ENCODE results near the gene PHF12.

The PHF12 gene

DNA sequence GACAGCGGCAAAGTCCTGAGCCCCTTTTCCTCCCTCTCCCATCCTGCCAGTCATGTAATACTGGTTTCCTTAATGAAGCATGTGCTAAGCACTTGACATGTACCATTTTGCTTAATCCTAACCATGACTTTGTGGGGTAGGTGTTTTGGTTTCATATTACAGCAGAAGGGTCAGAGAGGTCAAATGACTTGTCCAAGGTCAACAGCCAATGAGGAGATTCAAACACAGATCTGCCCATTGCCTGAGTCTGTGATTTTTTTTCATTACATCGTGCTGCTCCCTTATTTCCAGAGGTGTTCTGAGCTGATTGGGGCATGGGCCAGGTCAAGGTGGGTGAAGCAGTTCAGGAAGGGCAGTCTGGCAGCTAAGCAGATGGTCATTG lies 17.6 kb upstream of the PHF12 start:
- H3K9me3 ChIP-seq (ENCODE audit: low read length) = no peaks in the 10 kb centered on the region
- H4K20me1 ChIP-seq (ENCODE audit: insufficient read depth, low read length) = no peaks in the 10 kb centered on the region
- TF ChIP-seq, protein P1, sequence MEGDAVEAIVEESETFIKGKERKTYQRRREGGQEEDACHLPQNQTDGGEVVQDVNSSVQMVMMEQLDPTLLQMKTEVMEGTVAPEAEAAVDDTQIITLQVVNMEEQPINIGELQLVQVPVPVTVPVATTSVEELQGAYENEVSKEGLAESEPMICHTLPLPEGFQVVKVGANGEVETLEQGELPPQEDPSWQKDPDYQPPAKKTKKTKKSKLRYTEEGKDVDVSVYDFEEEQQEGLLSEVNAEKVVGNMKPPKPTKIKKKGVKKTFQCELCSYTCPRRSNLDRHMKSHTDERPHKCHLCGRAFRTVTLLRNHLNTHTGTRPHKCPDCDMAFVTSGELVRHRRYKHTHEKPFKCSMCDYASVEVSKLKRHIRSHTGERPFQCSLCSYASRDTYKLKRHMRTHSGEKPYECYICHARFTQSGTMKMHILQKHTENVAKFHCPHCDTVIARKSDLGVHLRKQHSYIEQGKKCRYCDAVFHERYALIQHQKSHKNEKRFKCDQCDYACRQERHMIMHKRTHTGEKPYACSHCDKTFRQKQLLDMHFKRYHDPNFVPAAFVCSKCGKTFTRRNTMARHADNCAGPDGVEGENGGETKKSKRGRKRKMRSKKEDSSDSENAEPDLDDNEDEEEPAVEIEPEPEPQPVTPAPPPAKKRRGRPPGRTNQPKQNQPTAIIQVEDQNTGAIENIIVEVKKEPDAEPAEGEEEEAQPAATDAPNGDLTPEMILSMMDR (IDR thresholded peaks at IDR 0.05; ENCODE audit: low read length) = no peak
- no peak for TF ChIP-seq EZH2 (IDR thresholded peaks at IDR 0.05; ENCODE audit: borderline replicate concordance, low read length)
- no peak overlapping the region for H3K4me3 ChIP-seq (ENCODE audit: low read depth, low read length, poor library complexity, severe bottlenecking)
- H3K27me3 ChIP-seq (ENCODE audit: insufficient read depth, low read length) = no peaks in the 10 kb centered on the region
- H3K27ac ChIP-seq (ENCODE audit: low read depth, low read length, poor library complexity, severe bottlenecking) = no peak overlapping the region
- no peak overlapping the region for H3K4me2 ChIP-seq (ENCODE audit: low read length)
- H3K9me2 ChIP-seq (ENCODE audit: low read depth, low read length) = no peaks in the 10 kb centered on the region
- no peaks in the 10 kb centered on the region for H3K36me3 ChIP-seq (ENCODE audit: insufficient read depth, low read length)
- no peaks in the 10 kb centered on the region for H3K4me1 ChIP-seq (ENCODE audit: insufficient read depth, low read length, severe bottlenecking)
- no peak overlapping the region for H3K9ac ChIP-seq (ENCODE audit: low read length)
- H2AFZ ChIP-seq (ENCODE audit: low read length) = no peak overlapping the region
- no peaks in the 10 kb centered on the region for H3K79me2 ChIP-seq (ENCODE audit: insufficient read depth, low read length)
- H3F3A ChIP-seq (ENCODE audit: insufficient read depth, low read length) = no peaks in the 10 kb centered on the region

DNA sequence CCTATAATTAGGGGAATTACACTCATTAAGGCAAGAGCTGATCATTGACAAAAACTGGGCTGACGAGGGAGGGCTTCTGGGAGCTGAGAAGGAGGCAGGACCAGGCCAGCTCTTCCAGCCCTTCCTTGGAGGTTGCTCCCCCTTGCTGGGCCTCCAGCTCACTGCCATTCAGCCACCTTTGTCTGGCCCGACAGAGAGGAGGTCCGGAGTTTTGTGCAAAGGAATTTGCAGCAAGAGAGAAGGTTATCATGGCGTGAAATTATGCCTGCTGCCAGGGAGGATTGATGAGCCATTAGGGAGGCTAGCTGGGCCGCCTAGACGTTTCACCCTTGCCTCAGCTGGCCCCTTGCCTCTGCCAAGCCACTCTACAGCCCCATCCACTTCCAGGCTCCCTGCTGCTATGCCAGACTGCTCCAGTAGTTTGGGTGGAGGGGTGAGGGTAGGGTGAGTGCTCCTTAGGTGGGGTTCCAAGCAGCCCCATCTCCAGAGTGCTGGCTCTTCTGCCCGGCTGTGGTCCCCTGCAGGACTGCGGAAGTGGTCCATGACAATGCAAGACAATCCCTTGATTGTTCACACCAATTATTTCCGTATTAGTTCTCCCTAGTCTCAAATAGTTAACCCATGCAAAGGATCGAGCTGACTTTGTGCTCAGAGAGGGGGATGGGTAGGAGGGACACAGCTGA lies 17.1 kb upstream of the PHF12 start:
- H3F3A ChIP-seq (ENCODE audit: insufficient read depth, low read length) = no peaks in the 10 kb centered on the region
- H3K9me2 ChIP-seq (ENCODE audit: low read depth, low read length) = no peaks in the 10 kb centered on the region
- H3K9ac ChIP-seq (ENCODE audit: low read length) = no peak overlapping the region
- no peak overlapping the region for H3K27ac ChIP-seq (ENCODE audit: low read depth, low read length, poor library complexity, severe bottlenecking)
- TF ChIP-seq, protein P1 (IDR thresholded peaks at IDR 0.05; ENCODE audit: low read length) = no peak
- TF ChIP-seq EZH2 (IDR thresholded peaks at IDR 0.05; ENCODE audit: borderline replicate concordance, low read length) = no peak
- no peak overlapping the region for H2AFZ ChIP-seq (ENCODE audit: low read length)
- H3K27me3 ChIP-seq (ENCODE audit: insufficient read depth, low read length) = no peaks in the 10 kb centered on the region
- H3K9me3 ChIP-seq (ENCODE audit: low read length) = no peaks in the 10 kb centered on the region
- no peaks in the 10 kb centered on the region for H4K20me1 ChIP-seq (ENCODE audit: insufficient read depth, low read length)
- H3K4me2 ChIP-seq (ENCODE audit: low read length) = no peak overlapping the region
- H3K79me2 ChIP-seq (ENCODE audit: insufficient read depth, low read length) = no peaks in the 10 kb centered on the region
- H3K36me3 ChIP-seq (ENCODE audit: insufficient read depth, low read length) = no peaks in the 10 kb centered on the region
- H3K4me3 ChIP-seq (ENCODE audit: low read depth, low read length, poor library complexity, severe bottlenecking) = no peak overlapping the region
- H3K4me1 ChIP-seq (ENCODE audit: insufficient read depth, low read length, severe bottlenecking) = no peaks in the 10 kb centered on the region

DNA sequence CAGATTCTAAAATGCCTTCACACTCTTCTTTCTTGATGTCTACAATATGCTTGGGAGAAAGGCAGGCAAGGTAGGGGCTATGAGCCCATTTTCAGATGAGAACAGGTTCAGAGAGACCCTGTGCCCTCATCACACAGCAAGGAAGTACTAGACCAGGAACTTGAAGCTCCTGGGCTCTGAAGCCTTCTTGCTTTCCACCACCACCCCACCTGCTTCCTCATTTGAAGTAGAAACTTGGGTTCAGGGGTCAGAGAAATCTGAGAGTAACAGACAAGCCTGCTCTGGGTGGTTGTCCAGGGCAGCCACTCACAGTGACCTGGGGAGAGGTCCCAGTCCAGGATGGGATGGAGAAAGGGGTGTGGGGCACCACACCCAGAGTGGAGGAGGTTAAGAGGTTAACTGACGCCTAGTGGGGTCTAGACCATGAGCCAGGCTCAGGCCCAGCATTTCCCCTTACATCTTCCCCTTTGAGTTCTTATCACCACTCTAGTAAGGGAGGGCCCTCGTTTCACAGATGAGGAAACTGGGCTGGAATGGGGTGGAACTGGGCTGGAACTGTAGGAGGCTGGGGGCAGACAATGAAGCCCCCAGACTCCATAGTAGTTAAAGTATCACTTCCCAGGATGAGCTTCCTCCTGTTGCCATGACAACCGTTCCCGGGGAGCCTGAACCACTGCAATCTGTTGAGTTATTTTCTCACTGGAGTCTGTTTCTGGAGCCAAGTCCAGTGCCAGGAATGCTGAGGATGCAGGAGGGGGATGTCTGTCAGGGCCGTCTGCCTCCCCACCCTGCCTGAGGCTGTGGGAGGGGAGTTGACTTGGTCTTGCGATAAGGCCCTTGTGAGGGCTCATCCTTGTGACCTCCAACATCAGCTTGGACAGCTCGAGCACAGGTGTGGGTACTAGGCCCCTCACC lies 16.2 kb upstream of the PHF12 start:
- no peaks in the 10 kb centered on the region for H3K9me2 ChIP-seq (ENCODE audit: low read depth, low read length)
- H4K20me1 ChIP-seq (ENCODE audit: insufficient read depth, low read length) = no peaks in the 10 kb centered on the region
- H3K79me2 ChIP-seq (ENCODE audit: insufficient read depth, low read length) = no peaks in the 10 kb centered on the region
- H3K4me1 ChIP-seq (ENCODE audit: insufficient read depth, low read length, severe bottlenecking) = no peaks in the 10 kb centered on the region
- no peak overlapping the region for H3K27ac ChIP-seq (ENCODE audit: low read depth, low read length, poor library complexity, severe bottlenecking)
- H3F3A ChIP-seq (ENCODE audit: insufficient read depth, low read length) = no peaks in the 10 kb centered on the region
- H2AFZ ChIP-seq (ENCODE audit: low read length) = no peak overlapping the region
- TF ChIP-seq EZH2 (IDR thresholded peaks at IDR 0.05; ENCODE audit: borderline replicate concordance, low read length) = no peak
- TF ChIP-seq, protein P1 (IDR thresholded peaks at IDR 0.05; ENCODE audit: low read length) = no peak
- H3K9me3 ChIP-seq (ENCODE audit: low read length) = no peaks in the 10 kb centered on the region
- H3K27me3 ChIP-seq (ENCODE audit: insufficient read depth, low read length) = no peaks in the 10 kb centered on the region
- H3K4me3 ChIP-seq (ENCODE audit: low read depth, low read length, poor library complexity, severe bottlenecking) = no peak overlapping the region
- no peak overlapping the region for H3K4me2 ChIP-seq (ENCODE audit: low read length)
- H3K36me3 ChIP-seq (ENCODE audit: insufficient read depth, low read length) = no peaks in the 10 kb centered on the region
- no peak overlapping the region for H3K9ac ChIP-seq (ENCODE audit: low read length)
